Lower lobe of right lung (tissue), 2 donors: ENCODE data around the gene FAF1. TPM values are rescaled to one million over a fixed set of nuclear protein-coding genes. Genes with fewer than 3 reads are reported as not detected.
"Not testable (repeated sequence)": the region's sequence is repeated elsewhere in the genome, so short reads cannot be mapped to it uniquely, and the experiment has no call there.

ENCODE experiments used
- ATAC-seq, 2 donors: fragments of 200-7000 bp; cut with Tn5 transposase; one replicate each; pipeline ENCODE4 v1.9.1; 2020 to 2022; ENCODE audit warnings: mild to moderate bottlenecking in 2 of 2, moderate library complexity in 2 of 2
- DNase-seq: peaks from one replicate; pipeline ENCODE4 v3.0.0-alpha.2; 2020
- H3K27ac ChIP-seq: fragments of 200-600 bp; one replicate; pipeline ENCODE4 v1.8.0; 2022
- H3K27me3 ChIP-seq: fragments of 200-600 bp; one replicate; pipeline ENCODE4 v1.8.0; 2022; ENCODE audit warnings: low read depth
- H3K36me3 ChIP-seq: fragments of 200-600 bp; one replicate; pipeline ENCODE4 v1.8.0; 2022; ENCODE audit warnings: mild to moderate bottlenecking
- H3K4me1 ChIP-seq: fragments of 200-600 bp; one replicate; pipeline ENCODE4 v1.8.0; 2022
- H3K4me3 ChIP-seq: fragments of 200-600 bp; one replicate; pipeline ENCODE4 v1.8.0; 2022; ENCODE audit warnings: mild to moderate bottlenecking
- H3K9me3 ChIP-seq: fragments of 200-600 bp; one replicate; pipeline ENCODE4 v1.8.0; 2022
- CTCF ChIP-seq: fragments of 200-600 bp; IDR thresholded peaks from one replicate; pipeline ENCODE4 v1.8.0; 2022; ENCODE audit warnings: antibody characterized with exemption, mild to moderate bottlenecking
- intact Hi-C: fragments of 100-400 bp; cut with DNase I; formaldehyde crosslinking; loops from one replicate; pipeline ENCODE4 v1.11.0; 2022
- total RNA-seq: library from RNA; stranded (reverse); fragmentation: NEBNext Ultra II Directional; extraction: Animal tissue kit (Norgen Biotek cat#: 25700); gene quantifications from one replicate; pipeline ENCODE4 v1.2.1, GENCODE V29; 2021
- donor health status: DM: no; HTN: yes; CAD: no; lungs with severe emphysema.

FAF1 gene
- total RNA-seq, 1 donor from 2014 or later = 45.0 TPM

DNA sequence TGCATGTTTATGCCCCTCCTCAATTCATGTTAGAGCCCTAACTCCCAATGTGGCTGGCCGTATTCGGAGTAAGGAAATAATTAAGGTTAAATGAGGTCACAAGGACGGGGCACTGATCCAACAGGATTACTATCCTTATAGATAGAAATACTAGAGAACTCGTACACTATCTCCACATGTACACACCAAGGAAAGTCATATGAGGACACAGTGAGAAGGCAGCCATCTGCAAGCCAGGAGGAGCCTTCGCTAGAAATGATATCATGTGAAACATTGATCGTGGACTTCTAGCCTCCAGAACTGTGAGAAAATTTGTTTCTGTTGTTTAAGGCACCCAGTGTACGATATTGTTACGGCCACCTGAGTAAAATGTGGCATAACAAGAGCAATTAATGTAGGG lies 79.7 kb downstream of the FAF1 start:
- Histone ChIP-seq H3K27ac (no peak overlapping the region), H3K36me3 (no peaks in the 10 kb centered on the region), H3K27me3 (no peaks in the 10 kb centered on the region), H3K4me1 (no peaks in the 10 kb centered on the region), H3K9me3 (no peaks in the 10 kb centered on the region), H3K4me3 (no peak overlapping the region)
- TF ChIP-seq CTCF = no peak
- DNase-seq (no peak), ATAC-seq (no peak)
- intact Hi-C loops = no loop called here

- H3K4me1 ChIP-seq = no peaks in the 10 kb centered on the region
- H3K27me3 ChIP-seq = no peaks in the 10 kb centered on the region
- DNase-seq (no peak), ATAC-seq (no peak)
- no peak overlapping the region for H3K27ac ChIP-seq
- intact Hi-C loops = no loop called here
- no peak overlapping the region for H3K4me3 ChIP-seq
- no peak for TF ChIP-seq CTCF
- H3K36me3 ChIP-seq = no peaks in the 10 kb centered on the region
- no peaks in the 10 kb centered on the region for H3K9me3 ChIP-seq
Observed at GRCh38 chr1:50879137-50879536, 80.9 kb downstream of the FAF1 start.

DNA sequence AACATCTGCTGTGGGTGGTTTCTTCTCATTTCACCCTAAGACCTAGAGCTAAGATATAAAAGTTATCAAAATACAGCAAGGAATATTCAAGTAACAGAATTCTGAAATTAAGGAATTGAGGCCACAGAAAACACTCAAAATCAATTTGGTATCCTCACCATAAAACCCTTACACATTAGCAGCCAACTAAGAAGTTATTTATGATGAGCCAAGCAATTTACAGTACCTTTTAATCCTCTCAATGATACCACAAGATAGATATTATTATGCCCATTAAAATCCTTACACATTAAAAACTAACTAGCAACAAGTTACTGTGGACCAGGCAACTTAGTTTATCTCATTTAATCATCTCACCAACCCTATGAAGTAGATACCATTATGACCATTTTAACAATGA lies 81.6 kb downstream of the FAF1 start:
- no peak for TF ChIP-seq CTCF
- ATAC-seq = no peak
- intact Hi-C loops = no loop called here

DNA sequence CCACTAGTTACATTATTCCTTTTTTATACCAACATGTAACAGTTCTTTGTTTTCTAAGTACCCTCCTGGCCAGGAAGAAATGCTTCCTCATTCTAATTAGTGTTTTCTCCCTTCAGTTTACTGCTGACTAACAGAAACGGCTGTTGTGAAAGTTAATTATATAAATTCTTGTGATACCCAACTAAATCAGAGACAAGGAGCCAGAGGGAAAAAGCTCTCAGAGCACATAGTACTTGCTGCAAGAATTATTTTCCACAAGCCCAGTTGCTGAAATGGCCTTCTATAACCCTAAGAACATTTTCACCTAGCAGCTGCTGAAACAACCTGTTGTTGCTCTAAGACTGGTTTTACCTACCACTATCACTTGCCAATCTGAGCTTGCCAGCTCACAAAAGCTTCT lies 82.4 kb downstream of the FAF1 start:
- no peak for TF ChIP-seq CTCF
- no peak for DNase-seq
- Histone ChIP-seq H3K4me1 (no peaks in the 10 kb centered on the region), H3K9me3 (no peaks in the 10 kb centered on the region), H3K27ac (no peak overlapping the region), H3K4me3 (no peak overlapping the region), H3K36me3 (no peaks in the 10 kb centered on the region), H3K27me3 (no peaks in the 10 kb centered on the region)
- intact Hi-C loops = no loop called here
- no peak for ATAC-seq

More for the DNA sequence above, 81.6 kb downstream of the FAF1 start:
- no peak overlapping the region for H3K4me3 ChIP-seq
- H3K36me3 ChIP-seq = no peaks in the 10 kb centered on the region
- H3K9me3 ChIP-seq = no peaks in the 10 kb centered on the region
- DNase-seq = no peak
- no peaks in the 10 kb centered on the region for H3K27me3 ChIP-seq
- H3K4me1 ChIP-seq = no peaks in the 10 kb centered on the region
- H3K27ac ChIP-seq = no peak overlapping the region

GRCh38 chr1:50873458-50874187 lies 86.4 kb downstream of the FAF1 start:
- peak; percentile 60 for DNase-seq
- peak; percentile 62 for TF ChIP-seq CTCF
- peak; percentile 64 to 71 for ATAC-seq

DNA sequence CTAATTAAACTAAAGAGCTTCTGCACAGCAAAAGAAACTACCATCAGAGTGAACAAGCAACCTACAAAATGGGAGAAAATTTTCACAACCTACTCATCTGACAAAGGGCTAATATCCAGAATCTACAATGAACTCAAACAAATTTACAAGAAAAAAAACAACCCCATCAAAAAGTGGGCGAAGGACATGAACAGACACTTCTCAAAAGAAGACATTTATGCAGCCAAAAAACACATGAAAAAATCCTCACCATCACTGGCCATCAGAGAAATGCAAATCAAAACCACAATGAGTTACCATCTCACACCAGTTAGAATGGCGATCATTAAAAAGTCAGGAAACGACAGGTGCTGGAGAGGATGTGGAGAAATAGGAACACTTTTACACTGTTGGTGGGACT lies 95.2 kb downstream of the FAF1 start:
- DNase-seq, ATAC-seq, intact Hi-C loops: not testable (repeated sequence)

More at GRCh38 chr1:50873458-50874187, 86.4 kb downstream of the FAF1 start:
- intact Hi-C loops = no loop called here
- no peaks in the 10 kb centered on the region for H3K27me3 ChIP-seq
- no peaks in the 10 kb centered on the region for H3K9me3 ChIP-seq
- H3K4me1 ChIP-seq = no peaks in the 10 kb centered on the region
- H3K36me3 ChIP-seq = no peaks in the 10 kb centered on the region
- no peak overlapping the region for H3K4me3 ChIP-seq
- no peak overlapping the region for H3K27ac ChIP-seq

More for the DNA sequence above, 95.2 kb downstream of the FAF1 start:
- not testable (repeated sequence) for H3K4me1 ChIP-seq, H3K9me3 ChIP-seq, H3K27me3 ChIP-seq, H3K36me3 ChIP-seq, H3K27ac ChIP-seq, H3K4me3 ChIP-seq
